A549 (cell line): ENCODE data around the gene POLR1E. TPM values are rescaled to one million over a fixed set of nuclear protein-coding genes. Genes with fewer than 3 reads are reported as not detected.

Experiments
- ATAC-seq, 2 experiments: fragments of 200-7000 bp in 1 of 2; fragments of >200 bp in 1 of 2; cut with Nextera tagmentation in 1 of 2; cut with Tn5 transposase in 1 of 2; 3 replicates each; pipeline versions ENCODE4 v1.8.0 to v1.9.1; 2018 to 2020; ENCODE audit warnings: mild to moderate bottlenecking in 1 of 2, moderate library complexity in 1 of 2
- CTCF ChIA-PET: fragments of 300-600 bp; sonication (Branson Sonifier 250); formaldehyde crosslinking; extraction: SDS; loops from one replicate; lab custom pipeline; 2021; ENCODE audit warnings: antibody characterized with exemption, inconsistent platforms; lab: Yijun Ruan, JAX
- POLR2A ChIA-PET: fragments of 350-600 bp; formaldehyde crosslinking; extraction: SDS; loops from one replicate; lab custom pipeline; 2021; ENCODE audit warnings: antibody characterized with exemption, inconsistent platforms; lab: Yijun Ruan, JAX
- DNase-seq, 2 experiments: peaks; one replicate each; pipeline versions ENCODE4 v3.0.0 to v3.0.0-alpha.2; 2011 to 2016; ENCODE audit warnings: low read depth in 1 of 2, low spot score in 1 of 2
- FAIRE-seq: peaks from 2 replicates; lab custom pipeline; 2011; peaks lifted over from hg19 to GRCh38; lab: Jason Lieb, UNC
- H3K27ac ChIP-seq, 2 experiments: fragments of >200 bp; sonication (Bioruptor Twin); formaldehyde crosslinking; 3 replicates each; pipeline ENCODE4 v1.5.1; 2016 to 2017
- H3K4me1 ChIP-seq: fragments of >200 bp; sonication (Bioruptor Twin); formaldehyde crosslinking; 3 replicates; pipeline ENCODE4 v1.6.1; 2016
- H3K4me2 ChIP-seq: fragments of >200 bp; sonication (Bioruptor Twin); formaldehyde crosslinking; 3 replicates; pipeline ENCODE4 v1.6.1; 2016
- H3K4me3 ChIP-seq: fragments of >200 bp; sonication (Bioruptor Twin); formaldehyde crosslinking; 3 replicates; pipeline ENCODE4 v1.5.1; 2016
- H3K9me3 ChIP-seq: fragments of >200 bp; sonication (Bioruptor Twin); formaldehyde crosslinking; 3 replicates; pipeline ENCODE4 v1.6.1; 2016
- ATOH8 ChIP-seq: fragments of 250-450 bp; sonication (Bioruptor Pico); IDR thresholded peaks from 2 replicates; pipeline ENCODE4 v1.5.0; 2020; ENCODE audit warnings: low read depth, mild to moderate bottlenecking, moderate library complexity
- BHLHE40 ChIP-seq: IDR thresholded peaks from 2 replicates; pipeline ENCODE4 v1.6.1; 2012; ENCODE audit warnings: low read depth, low read length, inconsistent platforms
- CBX2 ChIP-seq: fragments of 200-600 bp; sonication (generic); IDR thresholded peaks from 2 replicates; pipeline ENCODE4 v1.6.1; 2016; ENCODE audit warnings: low read depth, mild to moderate bottlenecking, borderline replicate concordance
- CEBPB ChIP-seq, 2 experiments: fragments of >200 bp in 1 of 2; sonication (Bioruptor Twin) in 1 of 2; formaldehyde crosslinking in 1 of 2; IDR thresholded peaks; 2 replicates each; pipeline ENCODE4 v1.6.1; 2012 to 2016
- CHD4 ChIP-seq: fragments of 200-600 bp; sonication (generic); IDR thresholded peaks from 2 replicates; pipeline ENCODE4 v1.6.1; 2016; ENCODE audit warnings: antibody characterized with exemption, mild to moderate bottlenecking, borderline replicate concordance
- CTCF ChIP-seq: fragments of >200 bp; sonication (Bioruptor Twin); formaldehyde crosslinking; IDR thresholded peaks from 3 replicates; pipeline ENCODE4 v1.5.1; 2016
- EHMT2 ChIP-seq: fragments of 200-600 bp; sonication (generic); IDR thresholded peaks from 2 replicates; pipeline ENCODE4 v1.6.1; 2016; ENCODE audit warnings: antibody characterized with exemption, low read depth, mild to moderate bottlenecking, moderate library complexity
- FOSB ChIP-seq: fragments of 250-450 bp; sonication (Bioruptor Pico); IDR thresholded peaks from 2 replicates; pipeline ENCODE4 v1.5.0; 2020; ENCODE audit warnings: mild to moderate bottlenecking, moderate library complexity
- FOSL2 ChIP-seq, 2 experiments: fragments of 450-650 bp in 1 of 2; fragments of >200 bp in 1 of 2; sonication (Bioruptor Twin) in 1 of 2; formaldehyde crosslinking; IDR thresholded peaks; 2 replicates each; pipeline versions ENCODE4 v1.5.0 to v1.6.1; 2016 to 2020; ENCODE audit warnings: mild to moderate bottlenecking in 1 of 2, moderate library complexity in 1 of 2
- FOXS1 ChIP-seq: fragments of 250-450 bp; sonication (Bioruptor Pico); IDR thresholded peaks from 2 replicates; pipeline ENCODE4 v1.5.0; 2020; ENCODE audit warnings: mild to moderate bottlenecking, moderate library complexity
- HOXB13 ChIP-seq: fragments of 250-450 bp; sonication (Bioruptor Pico); IDR thresholded peaks from 2 replicates; pipeline ENCODE4 v1.5.0; 2020; ENCODE audit warnings: low read depth, mild to moderate bottlenecking, moderate library complexity
- HOXB5 ChIP-seq: fragments of 250-450 bp; sonication (Bioruptor Pico); IDR thresholded peaks from 2 replicates; pipeline ENCODE4 v1.5.0; 2020; ENCODE audit warnings: mild to moderate bottlenecking, moderate library complexity
- KDM5A ChIP-seq: fragments of 200-600 bp; sonication (generic); IDR thresholded peaks from 2 replicates; pipeline ENCODE4 v1.6.1; 2016; ENCODE audit warnings: antibody characterized with exemption, mild to moderate bottlenecking
- MAFK ChIP-seq: fragments of 450-650 bp; IDR thresholded peaks from 2 replicates; pipeline ENCODE4 v1.6.1; 2014; ENCODE audit not compliant: partially characterized antibody
- MAZ ChIP-seq: fragments of 150-350 bp; IDR thresholded peaks from 2 replicates; pipeline ENCODE4 v1.6.1; 2014; ENCODE audit warnings: antibody characterized with exemption, low read depth, low read length, borderline replicate concordance
- NFE2L2 ChIP-seq: fragments of 150-350 bp; conservative IDR thresholded peaks from 2 replicates; pipeline ENCODE4 v1.6.1; 2014; ENCODE audit warnings: low read length
- POLR2A ChIP-seq: IDR thresholded peaks from 2 replicates; pipeline ENCODE4 v1.6.1; 2012; ENCODE audit warnings: mild to moderate bottlenecking, low read length
- RAD21 ChIP-seq, 2 experiments: fragments of >200 bp in 1 of 2; sonication (Bioruptor Twin) in 1 of 2; formaldehyde crosslinking in 1 of 2; IDR thresholded peaks in 1 of 2; conservative IDR thresholded peaks in 1 of 2; 2 replicates in 1 of 2; 3 replicates in 1 of 2; pipeline ENCODE4 v1.6.1; 2012 to 2018; ENCODE audit warnings: inconsistent platforms in 1 of 2
- REST ChIP-seq: fragments of 200-600 bp; sonication (generic); IDR thresholded peaks from 2 replicates; pipeline ENCODE4 v1.6.1; 2016; ENCODE audit warnings: antibody characterized with exemption, mild to moderate bottlenecking, moderate library complexity
- RFX5 ChIP-seq: fragments of 450-650 bp; IDR thresholded peaks from 2 replicates; pipeline ENCODE4 v1.7.1; 2014; ENCODE audit warnings: antibody characterized with exemption, mild to moderate bottlenecking, moderate library complexity
- RNF2 ChIP-seq: fragments of 200-600 bp; sonication (generic); IDR thresholded peaks from 2 replicates; pipeline ENCODE4 v1.6.1; 2016; ENCODE audit warnings: low read depth, mild to moderate bottlenecking, antibody characterized with exemption, moderate library complexity, borderline replicate concordance
- SMC3 ChIP-seq: fragments of >200 bp; sonication (Bioruptor Twin); formaldehyde crosslinking; IDR thresholded peaks from 3 replicates; pipeline ENCODE4 v1.6.1; 2018; ENCODE audit warnings: inconsistent platforms
- TFCP2L1 ChIP-seq: fragments of 250-450 bp; sonication (Bioruptor Pico); IDR thresholded peaks from 2 replicates; pipeline ENCODE4 v1.5.0; 2021; ENCODE audit warnings: mild to moderate bottlenecking
- TP53 ChIP-seq: fragments of 250-450 bp; sonication (Bioruptor Pico); IDR thresholded peaks from 2 replicates; pipeline ENCODE4 v1.5.0; 2021; ENCODE audit warnings: mild to moderate bottlenecking, moderate library complexity
- ZFP36 ChIP-seq: fragments of 450-650 bp; IDR thresholded peaks from 2 replicates; pipeline ENCODE4 v1.6.1; 2014; ENCODE audit warnings: borderline replicate concordance; ENCODE audit not compliant: partially characterized antibody
- WGBS: methylation state at CpG from one replicate; pipeline ENCODE4 v1.1.6; 2017; ENCODE audit errors: missing lambda C conversion rate; 5-methylcytosine and 5-hydroxymethylcytosine counted together
- polyA plus RNA-seq, 4 experiments: library from polyadenylated mRNA; depleted of rRNA in 3 of 4; stranded (reverse); fragments of >200 nt; fragmentation: RNase III in 1 of 4; extraction: RNeasy Plus Mini Kit Qiagen cat#74134 plus additional on column Dnase treatment in 1 of 4; gene quantifications; 2 replicates in 3 of 4; 3 replicates in 1 of 4; pipeline ENCODE4 v1.2.3, GENCODE V29; 2011 to 2017
- TF ChIP-seq, protein P1 (sequence below): fragments of 150-350 bp; IDR thresholded peaks from 2 replicates; pipeline ENCODE4 v1.6.1; 2014; ENCODE audit warnings: low read depth, mild to moderate bottlenecking, low read length
- TF ChIP-seq, protein P2 (sequence below): IDR thresholded peaks from 2 replicates; pipeline ENCODE4 v1.6.1; 2012

The POLR1E gene
- polyA plus RNA-seq, 2 of the 4 experiments (the other 2 are of a cell fraction) = 41.9 to 47.2 TPM

DNA sequence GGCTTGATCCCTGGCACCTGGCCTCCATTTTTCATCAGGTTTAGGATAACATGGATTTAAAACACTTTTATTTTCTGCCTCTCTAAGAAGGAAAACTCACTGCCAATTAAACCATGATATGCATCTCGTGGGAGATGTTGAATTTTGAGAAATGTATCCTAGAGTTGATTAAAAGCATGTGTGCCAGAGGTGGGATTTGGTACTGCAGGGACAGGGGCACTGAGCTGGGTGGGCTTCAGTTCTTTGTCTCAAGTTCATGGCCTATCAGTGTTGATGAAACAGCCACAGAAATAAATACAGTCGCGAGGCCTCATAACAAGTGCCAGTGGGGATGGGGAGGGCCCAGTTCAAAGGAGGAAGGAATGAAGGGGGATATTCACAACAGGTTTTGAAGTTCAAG lies 34.9 kb downstream of the POLR1E start:
- no peak overlapping the region for H3K27ac ChIP-seq
- 89% methylated on average over 3 of the region's 3 CpGs for WGBS
- ChIA-PET POLR2A (no interaction called here), CTCF (interaction anchor here (0.6 kb wide), 1 partner anchor 11 kb away, joined by 3 read pairs; no protein-coding TSS in a partner anchor)
- no peaks in the 10 kb centered on the region for H3K4me1 ChIP-seq
- FAIRE-seq (no peak), DNase-seq (no peak), ATAC-seq (no peak)
- TF ChIP-seq RNF2 (no peak), KDM5A (no peak), NFE2L2 (no peak), HOXB13 (CRISPR knock-in tag) (no peak), RAD21 (conservative IDR thresholded peaks at IDR 0.05 in 1 of 2, IDR thresholded peaks at IDR 0.05 in 1 of 2) (no peak), CTCF (no peak), FOSL2 (IDR thresholded peaks at IDR 0.05) (no peak), FOSL2 (CRISPR knock-in tag; IDR thresholded peaks at IDR 0.05) (no peak), HOXB5 (no peak), SMC3 (no peak), CEBPB (IDR thresholded peaks at IDR 0.05) (no peak), BHLHE40 (no peak), EHMT2 (no peak), TP53 (no peak), MAFK (no peak), REST (no peak), ZFP36 (no peak), FOXS1 (no peak), CBX2 (no peak), FOSB (CRISPR knock-in tag) (no peak)
- TF ChIP-seq, protein P1, sequence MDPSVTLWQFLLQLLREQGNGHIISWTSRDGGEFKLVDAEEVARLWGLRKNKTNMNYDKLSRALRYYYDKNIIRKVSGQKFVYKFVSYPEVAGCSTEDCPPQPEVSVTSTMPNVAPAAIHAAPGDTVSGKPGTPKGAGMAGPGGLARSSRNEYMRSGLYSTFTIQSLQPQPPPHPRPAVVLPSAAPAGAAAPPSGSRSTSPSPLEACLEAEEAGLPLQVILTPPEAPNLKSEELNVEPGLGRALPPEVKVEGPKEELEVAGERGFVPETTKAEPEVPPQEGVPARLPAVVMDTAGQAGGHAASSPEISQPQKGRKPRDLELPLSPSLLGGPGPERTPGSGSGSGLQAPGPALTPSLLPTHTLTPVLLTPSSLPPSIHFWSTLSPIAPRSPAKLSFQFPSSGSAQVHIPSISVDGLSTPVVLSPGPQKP = no peak
- no peak overlapping the region for H3K4me2 ChIP-seq
- H3K9me3 ChIP-seq = no peaks in the 10 kb centered on the region
- no peak overlapping the region for H3K4me3 ChIP-seq

GRCh38 chr9:37521111-37521510 lies 35.4 kb downstream of the POLR1E start:
- 85% methylated on average over 10 of the region's 10 CpGs for WGBS
- ATAC-seq = no peak
- Histone ChIP-seq H3K9me3 (no peaks in the 10 kb centered on the region), H3K27ac (no peak overlapping the region)
- FAIRE-seq = no peak
- TF ChIP-seq RFX5 = no peak
- TF ChIP-seq CHD4 = no peak
- no peak for TF ChIP-seq CTCF
- TF ChIP-seq TFCP2L1 (CRISPR knock-in tag) = no peak
- no peak for TF ChIP-seq ATOH8 (CRISPR knock-in tag)
- TF ChIP-seq, protein P2, sequence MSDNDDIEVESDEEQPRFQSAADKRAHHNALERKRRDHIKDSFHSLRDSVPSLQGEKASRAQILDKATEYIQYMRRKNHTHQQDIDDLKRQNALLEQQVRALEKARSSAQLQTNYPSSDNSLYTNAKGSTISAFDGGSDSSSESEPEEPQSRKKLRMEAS = no peak
- no peak for TF ChIP-seq POLR2A
- TF ChIP-seq HOXB13 (CRISPR knock-in tag) = no peak
- no peak for TF ChIP-seq MAZ
- no peak for TF ChIP-seq BHLHE40
- TF ChIP-seq, all 56 proteins: peak for 0
- no peak overlapping the region for H3K4me3 ChIP-seq
- H3K4me1 ChIP-seq = no peaks in the 10 kb centered on the region
- ChIA-PET POLR2A (no interaction called here), CTCF (no interaction called here)
- DNase-seq = no peak
- no peak overlapping the region for H3K4me2 ChIP-seq
